ENCODE results near the gene TSR1.

The TSR1 gene

GRCh38 chr17:2368359-2368758, 32.1 kb upstream of the TSR1 start:
- peak; percentile 64 for DNase-seq

DNA sequence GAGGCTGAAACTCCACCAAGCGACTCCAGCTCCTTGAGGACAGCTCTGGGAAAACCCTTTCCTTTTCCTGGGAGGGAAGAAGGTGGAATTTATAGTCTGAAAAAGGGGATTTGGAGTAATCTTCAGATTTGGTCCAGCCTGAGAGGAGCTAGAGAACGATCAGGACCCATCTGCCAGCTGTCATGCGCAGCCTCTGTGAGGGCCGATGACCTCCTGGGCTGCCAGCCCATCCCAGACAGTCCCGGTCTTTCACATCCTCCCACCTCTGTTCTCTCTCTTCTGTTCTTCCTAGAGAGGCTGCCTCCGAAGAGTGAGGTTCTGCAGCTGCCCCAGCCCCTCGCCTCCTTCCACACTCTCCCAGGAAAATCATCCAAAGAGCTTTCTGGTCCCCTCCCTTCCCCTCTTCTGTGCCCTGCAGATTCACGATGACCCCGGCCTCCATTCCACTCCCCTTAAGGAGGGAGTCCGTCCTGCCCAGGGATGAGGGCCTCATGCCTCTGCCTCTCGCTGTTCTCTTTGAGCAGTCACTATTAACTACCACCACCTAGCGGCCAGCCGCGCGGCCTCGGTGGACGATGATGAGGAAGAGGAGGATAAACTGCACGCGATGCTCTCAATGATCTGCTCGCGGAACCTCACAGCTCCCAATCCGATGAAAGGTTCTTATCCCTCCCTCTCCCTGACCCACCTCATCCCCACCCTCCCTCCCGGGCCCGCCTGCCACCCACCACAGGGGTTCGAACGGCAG, 30.7 kb upstream of the TSR1 start:
- DNase-seq: no peak

GRCh38 chr17:2365132-2365531, 28.9 kb upstream of the TSR1 start:
- no peak for DNase-seq

- DNase-seq: no peak
Observed at GRCh38 chr17:2364763-2365116, 28.5 kb upstream of the TSR1 start.

DNA sequence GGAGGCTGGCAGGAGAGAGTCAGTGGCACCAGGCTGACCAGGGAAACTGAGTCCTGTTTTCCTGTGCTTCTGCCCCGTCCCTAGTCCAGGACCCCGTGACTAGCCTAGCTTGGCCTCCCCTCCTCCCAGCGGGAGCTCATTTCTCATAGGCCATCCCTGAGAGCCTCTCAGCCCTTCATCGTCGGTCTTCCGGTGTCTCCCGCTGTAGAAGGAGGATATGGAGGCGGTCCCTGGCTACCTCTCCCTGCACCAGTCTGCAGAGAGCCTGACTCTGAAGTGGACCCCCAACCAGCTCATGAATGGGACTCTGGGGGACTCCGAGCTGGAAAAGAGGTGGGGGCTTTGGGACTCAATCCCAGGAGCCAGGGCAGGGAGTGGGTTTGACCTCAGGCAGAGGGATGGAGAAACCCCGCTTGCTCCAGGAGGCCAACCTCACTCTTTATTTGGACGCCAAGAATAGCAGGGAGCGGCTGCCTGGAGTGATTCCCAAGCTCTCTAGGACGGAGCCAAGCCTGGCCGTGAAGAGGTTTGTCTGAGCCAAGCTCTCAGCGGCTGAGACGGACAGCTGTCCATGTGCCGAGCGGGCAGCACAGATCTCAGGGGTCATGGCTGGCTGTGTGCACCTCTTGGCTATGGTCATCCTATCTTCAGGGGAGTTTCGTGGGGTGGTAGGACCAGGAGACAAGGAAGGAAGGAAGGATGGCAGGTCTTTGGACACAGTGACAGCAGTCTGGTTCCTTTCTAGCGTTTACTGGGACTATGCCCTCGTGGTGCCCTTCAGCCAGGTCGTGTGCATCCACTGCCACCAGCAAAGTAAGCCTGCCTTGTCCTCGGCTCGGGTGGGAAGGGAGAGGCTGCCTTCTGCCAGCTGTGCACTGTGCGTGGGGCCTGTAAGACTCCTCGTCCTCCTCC, 27.9 kb upstream of the TSR1 start:
- DNase-seq: no peak

GRCh38 chr17:2363318-2363717, 27.1 kb upstream of the TSR1 start:
- DNase-seq: no peak

DNA sequence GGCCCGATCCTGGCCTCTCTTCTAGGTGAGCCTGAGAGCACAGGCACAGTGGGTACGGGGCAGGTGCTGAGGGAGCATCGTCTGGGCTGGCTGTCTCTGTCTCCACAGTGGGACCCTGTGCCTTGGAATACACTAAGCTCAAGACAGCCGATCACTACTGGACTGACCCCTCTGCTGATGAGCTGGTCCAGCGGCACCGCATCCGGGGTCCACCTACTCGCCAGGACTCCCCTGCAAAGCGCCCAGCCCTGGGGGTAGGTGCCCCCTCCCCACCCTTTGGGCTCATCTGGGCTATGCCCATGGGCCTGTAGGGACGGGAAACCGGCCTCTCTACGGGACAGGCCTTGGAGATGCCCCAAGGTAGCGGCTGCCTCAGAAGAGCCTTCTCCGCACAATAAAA, 26.6 kb upstream of the TSR1 start:
- DNase-seq: no peak

GRCh38 chr17:2362416-2362815, 26.2 kb upstream of the TSR1 start:
- no peak for DNase-seq

DNA sequence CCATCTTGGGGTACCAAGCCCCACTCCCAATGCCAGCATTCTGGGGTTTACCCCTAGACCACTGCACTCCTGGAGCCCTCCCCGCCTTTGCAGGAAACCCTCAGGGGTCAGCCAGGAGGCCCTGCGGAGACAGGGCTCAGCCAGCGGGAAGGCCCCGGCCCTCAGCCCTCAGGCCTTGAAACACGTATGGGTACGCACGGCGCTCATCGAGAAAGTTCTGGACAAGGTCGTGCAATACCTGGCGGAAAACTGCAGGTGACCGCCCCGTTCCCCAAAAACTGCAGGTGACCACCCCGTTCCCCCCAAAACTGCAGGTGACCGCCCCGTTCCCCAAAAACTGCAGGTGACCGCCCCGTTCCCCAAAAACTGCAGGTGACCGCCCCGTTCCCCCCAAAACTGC, 25.8 kb upstream of the TSR1 start:
- DNase-seq: no peak

DNA sequence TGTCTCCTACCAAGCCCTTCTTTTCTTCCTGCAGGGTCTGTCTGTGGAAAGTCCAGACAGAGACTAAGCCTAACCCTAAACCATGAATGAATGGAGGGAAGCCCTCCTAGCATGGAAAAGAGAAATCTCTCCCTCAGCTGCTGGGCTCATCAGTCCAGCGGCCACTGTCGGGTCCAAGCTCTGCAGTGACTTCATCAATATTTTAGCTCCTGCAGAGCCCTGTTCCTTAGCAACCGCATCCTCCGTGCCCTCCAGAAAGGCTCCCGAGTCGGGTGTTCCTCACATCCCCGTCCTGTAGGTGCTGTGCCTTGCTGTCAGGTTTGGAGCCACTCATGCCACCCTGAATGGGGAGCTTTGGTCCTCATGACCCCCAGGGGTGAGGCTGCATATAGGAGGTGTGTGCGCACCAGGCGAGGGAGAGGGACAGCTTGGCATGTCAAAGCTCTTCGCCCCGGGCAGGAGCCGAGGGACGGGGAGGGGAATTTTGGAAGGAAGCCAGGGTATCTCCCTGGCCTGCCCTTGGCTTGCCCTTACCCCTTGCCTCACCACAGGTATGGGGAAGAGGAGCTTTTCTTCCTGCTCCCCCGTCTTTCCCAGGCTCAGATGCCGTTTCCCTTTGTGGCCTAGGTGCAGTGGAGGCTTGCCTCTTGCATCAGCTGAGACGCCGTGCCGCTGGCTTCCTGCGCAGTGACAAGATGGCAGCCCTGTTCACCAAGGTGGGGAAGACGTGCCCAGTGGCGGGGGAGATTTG, 24.9 kb upstream of the TSR1 start:
- no peak for DNase-seq

- no peak for DNase-seq
Observed at GRCh38 chr17:2357931-2358434, 21.7 kb upstream of the TSR1 start.

GRCh38 chr17:2357237-2357636, 21.0 kb upstream of the TSR1 start:
- DNase-seq: no peak

GRCh38 chr17:2354311-2354710, 18.1 kb upstream of the TSR1 start:
- no peak for DNase-seq

- DNase-seq: no peak
Observed at GRCh38 chr17:2351269-2351668, 15.0 kb upstream of the TSR1 start.

DNA sequence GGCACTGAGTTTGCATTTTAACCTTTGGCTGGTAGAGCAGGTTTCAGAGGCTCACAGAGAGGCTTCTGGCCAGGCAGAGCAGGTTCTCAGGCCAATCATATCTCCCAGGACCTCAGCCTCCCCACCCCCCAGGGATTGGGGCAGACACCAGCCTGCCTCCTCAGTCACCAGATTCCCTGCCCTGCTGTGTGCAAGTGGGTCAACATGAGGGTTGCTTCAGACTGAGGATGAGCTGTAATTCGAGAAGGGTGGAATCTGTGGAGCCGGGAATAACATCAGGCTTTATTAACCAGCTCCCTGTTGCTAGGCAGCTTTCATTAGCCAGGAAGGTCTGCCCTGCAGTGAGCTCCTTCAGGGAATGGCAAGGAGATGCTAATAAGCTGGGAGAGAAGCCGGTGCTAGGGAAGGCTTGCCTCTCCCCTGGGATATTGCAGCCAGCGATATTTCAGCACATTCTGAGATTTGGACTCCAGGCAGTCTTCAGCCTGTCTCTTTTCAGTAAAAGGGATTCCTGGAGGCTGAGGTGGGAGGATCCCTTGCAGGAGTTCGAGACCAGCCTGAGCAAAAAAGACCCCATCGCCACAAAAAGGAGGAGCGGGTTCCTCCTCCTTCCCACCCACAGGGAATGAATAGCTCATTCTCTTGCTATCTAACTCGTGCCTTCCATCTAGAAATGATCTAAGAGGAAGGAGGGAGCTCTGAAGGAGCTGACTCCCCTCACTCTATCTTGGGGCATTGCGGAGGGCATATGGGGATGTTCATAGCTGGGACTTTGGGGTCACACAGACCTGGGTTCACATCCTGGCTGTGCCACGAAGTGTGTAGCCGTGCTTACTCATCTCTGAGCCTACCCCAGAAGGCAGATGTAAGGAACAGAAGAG, 11.8 kb upstream of the TSR1 start:
- peak; percentile 83 for DNase-seq

GRCh38 chr17:2346475-2346874, 10.2 kb upstream of the TSR1 start:
- DNase-seq: no peak

DNA sequence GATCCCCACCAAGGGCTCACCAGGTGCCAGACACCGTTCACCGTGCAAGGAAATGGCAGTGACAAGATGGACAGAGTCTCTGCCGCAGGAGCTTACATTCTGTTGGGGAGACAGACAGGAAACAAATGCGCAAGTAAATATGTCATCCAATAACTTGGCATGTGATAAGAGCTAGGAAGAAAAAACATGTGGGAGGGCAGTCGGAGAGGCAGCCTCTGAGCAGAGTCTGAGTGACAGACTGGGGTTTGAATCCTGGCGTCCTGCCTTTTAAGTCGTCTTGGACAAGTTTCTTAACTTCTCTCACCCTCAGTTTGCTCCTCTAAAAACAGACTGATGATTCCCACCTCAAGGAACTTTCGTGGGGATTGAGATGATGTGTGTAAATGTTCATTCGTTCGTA, 8.3 kb upstream of the TSR1 start:
- no peak for DNase-seq

- no peak for DNase-seq
Observed at GRCh38 chr17:2343421-2343820, 7.2 kb upstream of the TSR1 start.

DNA sequence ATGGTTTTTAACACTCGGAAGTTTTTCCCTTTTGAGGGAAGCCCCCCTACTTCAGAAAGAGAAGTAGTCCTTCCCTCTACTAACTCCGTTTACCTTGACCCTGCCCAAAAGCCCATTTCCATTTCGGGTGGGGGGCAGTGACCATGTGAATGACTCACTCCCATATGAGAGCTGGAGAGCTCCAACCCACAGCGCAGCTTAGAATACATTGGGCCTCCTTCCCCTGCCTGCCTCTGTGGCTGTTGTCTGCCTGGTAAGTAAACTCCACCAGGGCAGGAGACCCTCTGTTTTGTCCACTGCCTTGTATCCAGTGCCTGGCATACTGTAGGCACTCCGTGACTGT, 2.0 kb upstream of the TSR1 start:
- no peak for DNase-seq

DNA sequence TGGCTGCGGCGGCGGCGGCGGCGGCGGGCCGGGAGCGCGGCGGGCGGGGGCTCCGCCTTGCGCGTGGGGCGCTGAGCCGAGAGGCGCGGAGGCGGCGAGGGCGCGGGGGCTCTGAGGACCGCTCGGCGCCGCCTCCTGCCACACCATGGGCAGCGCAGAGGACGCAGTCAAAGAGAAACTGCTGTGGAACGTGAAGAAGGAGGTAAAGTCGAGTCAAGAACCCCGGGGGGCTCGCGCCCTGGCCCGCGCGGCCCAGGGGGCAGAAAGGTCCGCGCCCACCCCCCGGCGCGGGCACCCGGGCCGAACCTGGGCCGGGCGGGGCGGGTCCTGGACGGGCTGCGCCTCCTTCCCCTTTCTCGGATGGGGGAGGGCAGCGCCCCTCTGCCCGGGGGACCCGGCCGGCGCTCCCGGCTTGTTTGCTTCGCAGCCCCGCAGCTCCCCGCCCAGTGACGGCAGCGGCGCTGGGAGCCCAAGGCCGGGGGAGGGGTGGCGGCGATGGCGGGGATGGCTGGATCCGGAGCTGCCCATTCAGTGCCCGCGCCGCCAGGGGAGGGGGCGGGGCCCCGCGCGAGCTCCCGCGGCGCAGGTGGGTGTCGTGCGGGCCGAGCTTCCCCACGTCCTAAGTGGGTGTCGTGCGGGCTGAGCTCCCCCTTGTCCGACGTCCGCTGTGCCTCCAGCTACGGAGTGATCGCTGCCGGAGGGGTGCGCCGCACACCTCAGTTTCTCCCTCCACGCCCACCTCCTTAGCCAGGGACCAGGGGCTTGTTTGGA, 1.5 kb upstream of the TSR1 start:
- DNase-seq: no peak

- peak; percentile 18 for DNase-seq
Observed at GRCh38 chr17:2336852-2337543, 741 bp upstream of the TSR1 start, which contains the start of gene SGSM2. TSS of gene SGSM2 (plus strand) at chr17:2337501. CDS start at chr17:2337689, 188 bp downstream.
